ENCODE results near the gene ADAM17. TPM values are rescaled to one million over a fixed set of nuclear protein-coding genes. Genes with fewer than 3 reads are reported as not detected.

The ADAM17 gene
- total and polyA plus RNA-seq, 2 of the 8 experiments (the other 6 are each of a cell fraction or from before 2014, with no cell fraction given), result 6.5 to 23.5 TPM

DNA sequence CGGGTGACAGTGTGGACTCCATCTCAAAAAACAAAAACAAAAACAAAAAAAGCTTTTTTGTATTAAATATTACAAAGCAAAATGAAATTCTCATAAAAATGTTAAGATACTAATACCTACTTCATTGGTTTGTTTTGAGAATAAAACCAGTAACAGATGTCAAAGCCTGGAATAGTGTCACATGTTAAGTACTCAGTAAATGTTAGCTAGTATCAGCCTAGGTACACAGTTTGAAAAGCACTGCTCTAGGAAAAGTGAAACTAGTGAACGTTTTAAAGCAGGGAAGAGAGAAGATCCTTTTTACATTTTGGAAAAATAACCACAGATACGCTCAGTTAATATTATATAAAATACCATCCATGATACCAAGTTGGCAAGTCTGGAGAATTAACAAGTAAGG, 37.1 kb upstream of the ADAM17 start (continued):
- TF ChIP-seq, protein P1, sequence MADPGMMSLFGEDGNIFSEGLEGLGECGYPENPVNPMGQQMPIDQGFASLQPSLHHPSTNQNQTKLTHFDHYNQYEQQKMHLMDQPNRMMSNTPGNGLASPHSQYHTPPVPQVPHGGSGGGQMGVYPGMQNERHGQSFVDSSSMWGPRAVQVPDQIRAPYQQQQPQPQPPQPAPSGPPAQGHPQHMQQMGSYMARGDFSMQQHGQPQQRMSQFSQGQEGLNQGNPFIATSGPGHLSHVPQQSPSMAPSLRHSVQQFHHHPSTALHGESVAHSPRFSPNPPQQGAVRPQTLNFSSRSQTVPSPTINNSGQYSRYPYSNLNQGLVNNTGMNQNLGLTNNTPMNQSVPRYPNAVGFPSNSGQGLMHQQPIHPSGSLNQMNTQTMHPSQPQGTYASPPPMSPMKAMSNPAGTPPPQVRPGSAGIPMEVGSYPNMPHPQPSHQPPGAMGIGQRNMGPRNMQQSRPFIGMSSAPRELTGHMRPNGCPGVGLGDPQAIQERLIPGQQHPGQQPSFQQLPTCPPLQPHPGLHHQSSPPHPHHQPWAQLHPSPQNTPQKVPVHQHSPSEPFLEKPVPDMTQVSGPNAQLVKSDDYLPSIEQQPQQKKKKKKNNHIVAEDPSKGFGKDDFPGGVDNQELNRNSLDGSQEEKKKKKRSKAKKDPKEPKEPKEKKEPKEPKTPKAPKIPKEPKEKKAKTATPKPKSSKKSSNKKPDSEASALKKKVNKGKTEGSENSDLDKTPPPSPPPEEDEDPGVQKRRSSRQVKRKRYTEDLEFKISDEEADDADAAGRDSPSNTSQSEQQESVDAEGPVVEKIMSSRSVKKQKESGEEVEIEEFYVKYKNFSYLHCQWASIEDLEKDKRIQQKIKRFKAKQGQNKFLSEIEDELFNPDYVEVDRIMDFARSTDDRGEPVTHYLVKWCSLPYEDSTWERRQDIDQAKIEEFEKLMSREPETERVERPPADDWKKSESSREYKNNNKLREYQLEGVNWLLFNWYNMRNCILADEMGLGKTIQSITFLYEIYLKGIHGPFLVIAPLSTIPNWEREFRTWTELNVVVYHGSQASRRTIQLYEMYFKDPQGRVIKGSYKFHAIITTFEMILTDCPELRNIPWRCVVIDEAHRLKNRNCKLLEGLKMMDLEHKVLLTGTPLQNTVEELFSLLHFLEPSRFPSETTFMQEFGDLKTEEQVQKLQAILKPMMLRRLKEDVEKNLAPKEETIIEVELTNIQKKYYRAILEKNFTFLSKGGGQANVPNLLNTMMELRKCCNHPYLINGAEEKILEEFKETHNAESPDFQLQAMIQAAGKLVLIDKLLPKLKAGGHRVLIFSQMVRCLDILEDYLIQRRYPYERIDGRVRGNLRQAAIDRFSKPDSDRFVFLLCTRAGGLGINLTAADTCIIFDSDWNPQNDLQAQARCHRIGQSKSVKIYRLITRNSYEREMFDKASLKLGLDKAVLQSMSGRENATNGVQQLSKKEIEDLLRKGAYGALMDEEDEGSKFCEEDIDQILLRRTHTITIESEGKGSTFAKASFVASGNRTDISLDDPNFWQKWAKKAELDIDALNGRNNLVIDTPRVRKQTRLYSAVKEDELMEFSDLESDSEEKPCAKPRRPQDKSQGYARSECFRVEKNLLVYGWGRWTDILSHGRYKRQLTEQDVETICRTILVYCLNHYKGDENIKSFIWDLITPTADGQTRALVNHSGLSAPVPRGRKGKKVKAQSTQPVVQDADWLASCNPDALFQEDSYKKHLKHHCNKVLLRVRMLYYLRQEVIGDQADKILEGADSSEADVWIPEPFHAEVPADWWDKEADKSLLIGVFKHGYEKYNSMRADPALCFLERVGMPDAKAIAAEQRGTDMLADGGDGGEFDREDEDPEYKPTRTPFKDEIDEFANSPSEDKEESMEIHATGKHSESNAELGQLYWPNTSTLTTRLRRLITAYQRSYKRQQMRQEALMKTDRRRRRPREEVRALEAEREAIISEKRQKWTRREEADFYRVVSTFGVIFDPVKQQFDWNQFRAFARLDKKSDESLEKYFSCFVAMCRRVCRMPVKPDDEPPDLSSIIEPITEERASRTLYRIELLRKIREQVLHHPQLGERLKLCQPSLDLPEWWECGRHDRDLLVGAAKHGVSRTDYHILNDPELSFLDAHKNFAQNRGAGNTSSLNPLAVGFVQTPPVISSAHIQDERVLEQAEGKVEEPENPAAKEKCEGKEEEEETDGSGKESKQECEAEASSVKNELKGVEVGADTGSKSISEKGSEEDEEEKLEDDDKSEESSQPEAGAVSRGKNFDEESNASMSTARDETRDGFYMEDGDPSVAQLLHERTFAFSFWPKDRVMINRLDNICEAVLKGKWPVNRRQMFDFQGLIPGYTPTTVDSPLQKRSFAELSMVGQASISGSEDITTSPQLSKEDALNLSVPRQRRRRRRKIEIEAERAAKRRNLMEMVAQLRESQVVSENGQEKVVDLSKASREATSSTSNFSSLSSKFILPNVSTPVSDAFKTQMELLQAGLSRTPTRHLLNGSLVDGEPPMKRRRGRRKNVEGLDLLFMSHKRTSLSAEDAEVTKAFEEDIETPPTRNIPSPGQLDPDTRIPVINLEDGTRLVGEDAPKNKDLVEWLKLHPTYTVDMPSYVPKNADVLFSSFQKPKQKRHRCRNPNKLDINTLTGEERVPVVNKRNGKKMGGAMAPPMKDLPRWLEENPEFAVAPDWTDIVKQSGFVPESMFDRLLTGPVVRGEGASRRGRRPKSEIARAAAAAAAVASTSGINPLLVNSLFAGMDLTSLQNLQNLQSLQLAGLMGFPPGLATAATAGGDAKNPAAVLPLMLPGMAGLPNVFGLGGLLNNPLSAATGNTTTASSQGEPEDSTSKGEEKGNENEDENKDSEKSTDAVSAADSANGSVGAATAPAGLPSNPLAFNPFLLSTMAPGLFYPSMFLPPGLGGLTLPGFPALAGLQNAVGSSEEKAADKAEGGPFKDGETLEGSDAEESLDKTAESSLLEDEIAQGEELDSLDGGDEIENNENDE (IDR thresholded peaks at IDR 0.05; ENCODE audit: insufficient replicate concordance, low read length), result no peak

All from H1 (cell line).